NCI-H345 treated with DMSO at 0.1 percent for 48 hours (cell line): ENCODE results near the gene CCDC178.
A peak's percentile ranks its signal among the peaks of the same experiment; 100 is the strongest.
"Not testable (repeated sequence)": the region's sequence is repeated elsewhere in the genome, so short reads cannot be mapped to it uniquely, and the experiment has no call there.

ENCODE experiments used
- DNase-seq: peaks from one replicate; lab custom pipeline; 2025; ENCODE audit not compliant: unreplicated experiment; lab: John Stamatoyannopoulos, UW

CCDC178 gene, protein sequence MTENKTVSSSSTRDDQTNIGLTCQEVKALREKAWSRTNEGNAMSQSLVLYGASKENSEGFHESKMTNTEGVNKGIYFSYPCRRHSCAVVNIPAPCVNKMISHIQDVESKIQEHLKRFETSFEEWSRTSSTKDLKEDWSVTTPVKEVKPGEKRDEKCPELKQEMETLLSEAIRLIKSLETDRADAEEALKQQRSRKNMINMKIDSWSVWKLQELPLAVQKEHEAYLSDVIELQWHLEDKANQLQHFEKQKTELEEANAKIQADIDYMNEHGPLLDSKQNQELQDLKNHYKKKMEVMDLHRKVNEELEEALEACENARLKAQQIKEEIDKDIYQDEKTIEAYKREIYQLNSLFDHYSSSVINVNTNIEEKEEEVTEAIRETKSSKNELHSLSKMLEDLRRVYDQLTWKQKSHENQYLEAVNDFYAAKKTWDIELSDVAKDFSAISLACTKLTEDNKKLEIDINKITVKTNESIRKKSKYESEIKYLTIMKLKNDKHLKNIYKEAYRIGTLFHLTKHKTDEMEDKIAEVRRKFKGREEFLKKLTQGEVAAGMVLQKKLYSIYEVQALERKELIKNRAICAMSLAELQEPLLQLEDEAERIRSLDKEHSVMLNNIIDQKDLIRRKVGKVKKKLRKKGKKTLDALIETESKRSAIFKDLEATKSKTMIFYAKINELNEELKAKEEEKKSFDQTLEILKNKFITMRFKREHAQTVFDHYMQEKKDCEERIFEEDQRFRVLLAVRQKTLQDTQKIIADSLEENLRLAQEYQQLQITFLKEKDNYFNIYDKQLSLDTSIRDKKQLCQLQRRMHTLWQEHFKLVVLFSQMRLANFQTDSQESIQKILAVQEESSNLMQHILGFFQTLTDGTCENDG

DNA sequence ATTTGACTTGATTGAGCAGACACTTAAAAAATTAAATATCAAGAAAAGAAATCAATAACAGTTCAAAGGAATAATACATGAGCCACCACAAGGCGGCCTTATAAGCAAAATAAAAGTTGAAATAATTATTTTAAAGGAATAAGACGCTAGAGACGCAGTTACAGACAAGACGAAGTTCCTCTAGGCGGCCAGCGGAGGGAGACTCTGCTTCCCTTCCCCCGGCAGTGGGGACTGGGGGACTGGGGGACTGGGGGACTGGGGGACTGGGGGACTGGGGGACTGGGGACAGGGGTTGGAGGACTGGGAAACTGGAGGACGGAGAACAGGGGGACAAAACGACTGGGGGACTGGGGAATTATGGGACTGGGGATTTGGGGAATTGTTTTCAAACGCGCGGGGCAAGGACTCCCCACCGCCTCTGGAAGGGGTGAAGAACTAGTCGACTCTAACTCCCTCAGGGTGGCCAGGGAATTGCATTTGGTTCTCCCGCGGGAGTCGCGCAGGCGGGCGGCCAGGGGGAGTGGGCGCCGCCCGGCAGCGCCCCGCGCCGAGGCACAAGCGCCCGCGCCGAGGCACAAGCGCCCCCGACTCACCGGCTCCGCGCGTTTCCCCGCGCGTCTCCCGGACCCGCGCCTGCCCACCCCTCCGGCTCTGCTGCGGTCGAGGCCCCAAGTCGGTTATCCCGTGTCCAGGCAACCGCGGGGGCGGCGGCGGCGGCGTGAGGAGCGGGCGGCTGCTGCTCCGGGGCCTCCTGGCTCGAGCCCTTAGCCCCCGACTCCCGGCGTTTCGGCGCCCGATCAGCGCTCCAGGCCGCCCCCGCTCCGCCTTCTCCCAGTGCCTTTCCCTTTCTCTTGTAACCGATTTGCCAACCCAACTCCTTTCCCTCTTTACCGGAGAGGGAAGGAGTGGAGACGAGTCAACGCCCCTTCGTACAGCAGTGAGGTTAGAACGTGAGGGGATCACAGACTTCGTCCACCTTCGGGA lies at the start of gene CCDC178:
CCDC178 (minus strand) TSS at position 662 of the 984 bp plus-strand sequence. CDS start 28,633 bp downstream, outside the sequence.
- peak; percentile 61 for DNase-seq

GRCh38 chr18:33483908-33484307 lies 43.4 kb upstream of the CCDC178 start:
- DNase-seq: no peak

GRCh38 chr18:33472509-33472908 lies 32.0 kb upstream of the CCDC178 start:
- DNase-seq: no peak

- no peak for DNase-seq
Measured at GRCh38 chr18:33470216-33470615, 29.7 kb upstream of the CCDC178 start.

GRCh38 chr18:33469699-33470098 lies 29.2 kb upstream of the CCDC178 start:
- DNase-seq: no peak

DNA sequence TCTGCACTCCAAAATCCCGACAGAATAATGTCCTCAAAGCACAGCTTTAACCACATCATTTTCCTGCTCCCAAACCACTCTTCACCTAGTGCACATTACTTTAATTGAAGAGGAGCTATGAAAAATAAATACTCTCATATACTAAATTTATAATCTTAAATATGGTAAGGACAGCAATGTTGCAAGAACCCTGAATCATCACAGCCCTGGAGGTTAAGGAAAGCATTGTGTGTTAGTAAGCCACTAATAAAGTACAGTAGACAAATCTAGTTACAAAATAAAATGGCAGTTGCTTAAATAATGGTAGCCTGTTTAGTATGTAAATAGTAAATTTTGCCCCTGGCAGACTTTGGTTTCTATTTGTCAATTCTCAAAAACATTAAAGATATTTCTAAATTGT lies 27.0 kb upstream of the CCDC178 start:
- no peak for DNase-seq

DNA sequence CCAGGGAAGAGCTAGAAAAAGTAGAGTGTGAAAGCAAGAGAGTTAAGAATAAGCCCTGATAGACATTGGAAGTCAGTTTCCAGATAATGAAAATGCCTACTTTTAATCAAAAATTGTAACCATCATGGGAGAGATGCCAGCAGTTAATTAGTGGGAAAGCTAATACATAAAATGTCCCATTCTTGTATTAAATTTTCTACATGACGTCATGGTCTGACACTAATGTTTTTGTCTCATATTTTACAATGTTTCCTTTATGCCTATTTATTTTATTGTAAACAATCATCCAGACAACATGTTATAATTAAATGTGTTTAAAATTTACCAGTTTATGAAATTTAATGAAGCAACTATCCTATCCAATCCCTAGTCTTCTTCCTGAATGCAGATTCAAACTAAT lies 26.3 kb upstream of the CCDC178 start:
- DNase-seq: no peak

DNA sequence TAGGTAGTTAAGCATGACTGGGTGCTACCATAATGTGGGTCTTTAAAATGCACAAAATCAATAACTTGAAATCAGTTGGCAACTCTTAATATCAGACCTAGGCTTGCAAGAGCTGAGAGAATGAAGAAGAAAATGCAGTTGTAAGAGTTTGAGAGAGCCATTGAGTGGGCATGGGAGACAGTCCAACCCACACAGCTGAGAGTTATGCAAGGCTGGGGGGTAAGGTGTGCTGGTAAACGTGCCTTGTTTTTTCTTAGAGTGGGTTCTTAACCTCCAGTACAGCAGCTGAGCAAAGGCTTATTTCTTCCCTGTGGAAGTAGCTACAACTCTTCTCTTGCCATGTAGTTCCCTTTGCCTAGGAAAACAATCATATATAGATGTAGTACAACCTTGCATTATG lies 20.2 kb upstream of the CCDC178 start:
- DNase-seq: no peak

DNA sequence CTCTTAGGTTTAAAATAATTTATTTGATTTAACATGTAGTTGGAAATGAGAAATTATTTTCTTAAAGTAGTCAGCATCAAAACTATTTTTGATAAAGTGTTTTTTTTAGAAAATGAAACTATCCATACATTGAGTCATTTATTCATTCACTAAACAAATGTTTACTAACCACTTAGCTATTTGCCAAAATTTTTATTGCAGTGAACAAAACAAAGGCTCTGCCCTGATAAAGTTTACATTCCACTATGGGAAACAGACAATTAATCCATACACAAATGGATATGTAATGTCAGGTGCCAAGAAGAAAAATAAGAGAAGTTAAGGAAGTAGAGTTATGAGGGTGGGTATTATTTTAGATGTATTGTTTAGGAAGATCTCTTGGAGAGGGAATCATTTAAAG lies 19.1 kb upstream of the CCDC178 start:
- no peak for DNase-seq

GRCh38 chr18:33446604-33447003 lies 6.1 kb upstream of the CCDC178 start:
- DNase-seq: no peak

DNA sequence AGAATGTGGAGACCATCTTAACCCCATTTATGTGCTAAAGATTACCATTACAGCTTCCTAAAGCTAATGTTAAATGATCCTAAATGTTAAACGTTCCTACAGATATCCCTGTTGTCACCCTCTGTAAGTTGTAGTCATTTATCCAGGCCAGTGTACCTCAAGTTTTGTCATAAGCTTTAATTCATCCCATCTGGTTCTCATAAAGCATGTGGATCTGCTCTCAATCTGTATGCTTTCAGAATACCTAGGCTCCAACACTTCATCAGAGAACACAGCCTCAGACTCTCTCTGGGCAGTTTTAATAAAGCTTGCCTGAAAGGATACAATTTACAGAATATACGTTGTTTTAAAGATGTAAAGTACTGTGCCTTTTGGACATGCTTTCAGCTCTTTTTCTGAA lies 4.2 kb upstream of the CCDC178 start:
- no peak for DNase-seq

DNA sequence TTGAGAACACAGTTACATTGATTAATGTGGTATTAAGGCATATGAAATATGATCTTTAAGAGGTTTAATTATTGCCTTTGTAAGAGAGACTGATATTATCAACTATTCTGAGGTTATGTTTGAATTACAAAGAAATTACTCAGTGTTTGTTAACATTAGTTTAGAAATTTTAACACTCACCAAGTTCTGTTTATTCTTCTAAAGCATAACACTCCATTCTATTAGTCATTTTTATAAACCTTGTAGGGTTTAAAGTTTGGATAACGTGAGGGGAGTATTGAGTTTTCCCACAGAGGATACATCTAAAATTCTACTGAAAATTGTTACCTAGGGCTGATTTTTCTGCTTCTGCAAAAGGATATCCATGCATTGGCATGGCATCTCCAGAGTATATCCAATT lies 7.7 kb downstream of the CCDC178 start:
- no peak for DNase-seq

- DNase-seq: no peak
Measured at GRCh38 chr18:33427549-33427948, 13.0 kb downstream of the CCDC178 start.

DNA sequence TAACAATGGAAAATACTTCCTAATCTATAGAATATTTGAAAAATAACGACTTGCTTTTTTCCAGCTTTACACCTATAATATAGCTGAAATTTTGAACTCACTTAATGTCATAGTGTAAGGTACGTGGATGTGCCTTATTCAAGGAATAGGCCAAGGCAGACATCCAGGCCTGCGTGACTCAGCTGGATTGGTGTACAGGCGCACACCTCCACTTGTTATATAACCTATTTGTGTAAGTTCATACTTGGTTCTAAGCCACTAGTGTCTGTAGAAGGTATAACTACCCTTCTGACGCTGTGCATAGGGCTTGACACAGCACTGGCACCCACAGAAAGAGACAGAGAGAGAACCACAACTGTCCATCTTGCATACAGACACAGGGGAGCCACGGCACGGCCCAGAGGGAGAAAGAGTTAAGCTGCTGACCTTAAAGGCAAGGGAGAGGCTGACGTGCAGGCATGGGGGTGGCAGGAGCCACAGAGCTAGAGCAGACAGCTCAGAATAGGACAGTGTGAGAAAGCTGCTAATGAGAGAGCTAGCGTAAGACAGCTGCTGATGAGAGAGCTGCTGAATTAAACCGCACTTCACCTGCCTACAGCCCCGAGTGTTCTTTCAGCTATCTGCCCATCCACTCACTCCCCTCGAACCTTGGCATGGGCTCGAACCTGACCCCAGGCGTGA lies 16.1 kb downstream of the CCDC178 start:
- DNase-seq: no peak

GRCh38 chr18:33421225-33421624 lies 19.3 kb downstream of the CCDC178 start:
- DNase-seq: no peak

- no peak for DNase-seq
Measured at GRCh38 chr18:33404244-33404873, 36.2 kb downstream of the CCDC178 start.

GRCh38 chr18:33398939-33399338 lies 41.6 kb downstream of the CCDC178 start:
- not testable (repeated sequence) for DNase-seq

GRCh38 chr18:33375829-33376228 lies 64.7 kb downstream of the CCDC178 start:
- DNase-seq: no peak

GRCh38 chr18:33372442-33372841 lies 68.1 kb downstream of the CCDC178 start:
- no peak for DNase-seq
